OCI-LY3 (cell line): ENCODE results near the gene ARHGAP28.

ENCODE experiments used
- H2AFZ ChIP-seq: fragments of 200-600, 300-600 bp; shearing (Covaris generic); 2 replicates; pipeline ENCODE4 v1.6.0; 2014; ENCODE audit warnings: antibody characterized with exemption, low read depth, low read length
- H3K27ac ChIP-seq: fragments of 200-600, 300-600 bp; sonication (generic); 2 replicates; pipeline ENCODE4 v1.5.1; 2014; ENCODE audit warnings: mild to moderate bottlenecking, low read length, moderate library complexity, mixed read lengths
- H3K27me3 ChIP-seq: fragments of 200-600, 300-600 bp; sonication (generic); 2 replicates; pipeline ENCODE4 v1.6.1; 2014; ENCODE audit warnings: low read depth, low read length, mixed read lengths
- H3K36me3 ChIP-seq: fragments of 200-600, 300-600 bp; sonication (generic); replicated peaks from 2 replicates; pipeline ENCODE3; 2014; ENCODE audit warnings: low read depth, low read length, mixed read lengths
- H3K4me1 ChIP-seq: fragments of 300-600, 200-600 bp; sonication (generic); 2 replicates; pipeline ENCODE4 v1.6.1; 2014; ENCODE audit warnings: low read length, mixed read lengths
- H3K4me2 ChIP-seq: fragments of 200-600, 300-600 bp; sonication (generic); 2 replicates; pipeline ENCODE4 v1.6.1; 2014; ENCODE audit warnings: low read length, mixed read lengths
- H3K4me3 ChIP-seq: fragments of 300-600, 200-600 bp; sonication (generic); 2 replicates; pipeline ENCODE4 v1.5.1; 2014; ENCODE audit warnings: antibody characterized with exemption, mild to moderate bottlenecking, low read length, moderate library complexity
- H3K79me2 ChIP-seq: fragments of 300-600, 200-600 bp; shearing (Covaris generic); 2 replicates; pipeline ENCODE4 v1.6.1; 2014; ENCODE audit warnings: mild to moderate bottlenecking, low read length, mixed read lengths
- H3K9ac ChIP-seq: fragments of 300-600, 200-600 bp; shearing (Covaris generic); 2 replicates; pipeline ENCODE4 v1.6.0; 2014; ENCODE audit warnings: mild to moderate bottlenecking, low read length, moderate library complexity
- H3K9me3 ChIP-seq: fragments of 200-600, 300-600 bp; shearing (Covaris generic); 2 replicates; pipeline ENCODE4 v1.6.1; 2014; ENCODE audit warnings: low read length, mixed read lengths; ENCODE audit not compliant: insufficient read depth
- H4K20me1 ChIP-seq: fragments of 200-600, 300-600 bp; sonication (generic); 2 replicates; pipeline ENCODE4 v1.6.1; 2016; ENCODE audit warnings: low read length, mixed read lengths; ENCODE audit not compliant: insufficient read depth
- CTCF ChIP-seq: fragments of 200-600, 300-600 bp; sonication (generic); IDR thresholded peaks from 2 replicates; pipeline ENCODE4 v1.5.1; 2014; ENCODE audit warnings: antibody characterized with exemption, low read length, low read depth
- EZH2phosphoT487 ChIP-seq: fragments of 200-600 bp; shearing (Covaris generic); IDR thresholded peaks from 2 replicates; pipeline ENCODE4 v1.6.1; 2018; ENCODE audit warnings: antibody characterized with exemption, mixed run types, low read depth

Gene ARHGAP28

GRCh38 chr18:6732952-6733351 lies 3.4 kb downstream of the ARHGAP28 start:
- Histone ChIP-seq H3K9me3 (no peaks in the 10 kb centered on the region), H3K4me1 (no peaks in the 10 kb centered on the region)

GRCh38 chr18:6733758-6734157 lies 4.2 kb downstream of the ARHGAP28 start:
- Histone ChIP-seq H3K9ac (no peak overlapping the region), H4K20me1 (no peaks in the 10 kb centered on the region), H2AFZ (no peak overlapping the region), H3K4me1 (no peaks in the 10 kb centered on the region), H3K79me2 (no peaks in the 10 kb centered on the region), H3K4me3 (no peak overlapping the region), H3K4me2 (no peak overlapping the region), H3K9me3 (no peaks in the 10 kb centered on the region), H3K27me3 (no peaks in the 10 kb centered on the region), H3K27ac (no peak overlapping the region), H3K36me3 (no peaks in the 10 kb centered on the region)
- TF ChIP-seq CTCF (no peak), EZH2phosphoT487 (no peak)

More at GRCh38 chr18:6732952-6733351, 3.4 kb downstream of the ARHGAP28 start:
- Histone ChIP-seq H3K79me2 (no peaks in the 10 kb centered on the region), H3K9ac (no peak overlapping the region), H3K27me3 (no peaks in the 10 kb centered on the region), H3K27ac (no peak overlapping the region), H3K36me3 (no peaks in the 10 kb centered on the region), H2AFZ (no peak overlapping the region), H4K20me1 (no peaks in the 10 kb centered on the region), H3K4me2 (no peak overlapping the region), H3K4me3 (no peak overlapping the region)
- no peak for TF ChIP-seq CTCF
- TF ChIP-seq EZH2phosphoT487: no peak

- Histone ChIP-seq H2AFZ (no peak overlapping the region), H3K27me3 (no peaks in the 10 kb centered on the region), H3K4me1 (no peaks in the 10 kb centered on the region), H3K9ac (no peak overlapping the region), H4K20me1 (no peaks in the 10 kb centered on the region), H3K27ac (no peak overlapping the region), H3K4me3 (no peak overlapping the region), H3K9me3 (no peaks in the 10 kb centered on the region), H3K79me2 (no peaks in the 10 kb centered on the region), H3K36me3 (no peaks in the 10 kb centered on the region), H3K4me2 (no peak overlapping the region)
- TF ChIP-seq CTCF (no peak), EZH2phosphoT487 (no peak)
These were observed 5.4 kb downstream of the ARHGAP28 start for GRCh38 chr18:6734726-6735430.

- no peaks in the 10 kb centered on the region for H3K27me3 ChIP-seq
- H3K9me3 ChIP-seq: no peaks in the 10 kb centered on the region
- H3K4me3 ChIP-seq: no peak overlapping the region
- H3K36me3 ChIP-seq: no peaks in the 10 kb centered on the region
- no peak overlapping the region for H3K27ac ChIP-seq
- H4K20me1 ChIP-seq: no peaks in the 10 kb centered on the region
- no peaks in the 10 kb centered on the region for H3K79me2 ChIP-seq
- H2AFZ ChIP-seq: no peak overlapping the region
- H3K4me1 ChIP-seq: no peaks in the 10 kb centered on the region
- no peak overlapping the region for H3K9ac ChIP-seq
- no peak for TF ChIP-seq EZH2phosphoT487
- TF ChIP-seq CTCF: no peak
- H3K4me2 ChIP-seq: no peak overlapping the region
These were observed 8.3 kb downstream of the ARHGAP28 start for GRCh38 chr18:6737833-6738232.
